SK-N-SH treated with all-trans-retinoic acid at 6 μM for 48 hours (cell line): ENCODE results near the gene CAV2.

Experiments used
- ATAC-seq: fragments of 200-7000 bp; cut with Tn5 transposase; 3 replicates; pipeline ENCODE4 v1.9.1; 2020; ENCODE audit warnings: mild to moderate bottlenecking, moderate library complexity
- BACH2 ChIP-seq: fragments of 250-450 bp; sonication (Bioruptor Pico); IDR thresholded peaks from 2 replicates; pipeline ENCODE4 v1.9.0; 2021; ENCODE audit warnings: mild to moderate bottlenecking, borderline replicate concordance
- CSDC2 ChIP-seq: fragments of 250-450 bp; sonication (Bioruptor Pico); IDR thresholded peaks from 2 replicates; pipeline ENCODE4 v1.5.0; 2020; ENCODE audit warnings: mild to moderate bottlenecking, moderate library complexity
- ESRRG ChIP-seq: fragments of 250-450 bp; sonication (Bioruptor Pico); IDR thresholded peaks from 2 replicates; pipeline ENCODE4 v1.6.1; 2021; ENCODE audit warnings: mild to moderate bottlenecking
- GLIS3 ChIP-seq: fragments of 250-450 bp; sonication (Bioruptor Pico); IDR thresholded peaks from 2 replicates; pipeline ENCODE4 v1.5.0; 2020; ENCODE audit warnings: mild to moderate bottlenecking, moderate library complexity
- ISL1 ChIP-seq: fragments of 250-450 bp; sonication (Bioruptor Pico); IDR thresholded peaks from 2 replicates; pipeline ENCODE4 v2.1.2; 2022; ENCODE audit warnings: mild to moderate bottlenecking, moderate library complexity
- OSR1 ChIP-seq: fragments of 250-450 bp; sonication (Bioruptor Pico); IDR thresholded peaks from 2 replicates; pipeline ENCODE4 v1.8.0; 2022; ENCODE audit warnings: moderate library complexity, mild to moderate bottlenecking, inconsistent platforms
- PPARA ChIP-seq: fragments of 250-450 bp; sonication (Bioruptor Pico); IDR thresholded peaks from 2 replicates; pipeline ENCODE4 v1.5.0; 2020; ENCODE audit warnings: mild to moderate bottlenecking, borderline replicate concordance
- RARB ChIP-seq: fragments of 250-450 bp; sonication (Bioruptor Pico); IDR thresholded peaks from 2 replicates; pipeline ENCODE4 v1.8.0; 2021; ENCODE audit warnings: mild to moderate bottlenecking, moderate library complexity
- SNAI2 ChIP-seq: fragments of 250-450 bp; sonication (Bioruptor Pico); IDR thresholded peaks from 2 replicates; pipeline ENCODE4 v1.5.0; 2020; ENCODE audit warnings: mild to moderate bottlenecking, moderate library complexity
- TCF4 ChIP-seq: fragments of 250-450 bp; sonication (Bioruptor Pico); IDR thresholded peaks from 2 replicates; pipeline ENCODE4 v1.8.0; 2021; ENCODE audit warnings: mild to moderate bottlenecking, moderate library complexity, borderline replicate concordance
- ZFP3 ChIP-seq: fragments of 250-450 bp; sonication (Bioruptor Pico); IDR thresholded peaks from 2 replicates; pipeline ENCODE4 v1.5.0; 2020; ENCODE audit warnings: mild to moderate bottlenecking, moderate library complexity
- ZFP30 ChIP-seq: fragments of 450-650 bp; formaldehyde crosslinking; IDR thresholded peaks from 2 replicates; pipeline ENCODE4 v1.5.0; 2022; ENCODE audit warnings: mild to moderate bottlenecking, moderate library complexity
- ZNF565 ChIP-seq: fragments of 450-650 bp; formaldehyde crosslinking; conservative IDR thresholded peaks from 2 replicates; pipeline ENCODE4 v1.5.0; 2020; ENCODE audit warnings: low read depth, mild to moderate bottlenecking, moderate library complexity
- ZNF70 ChIP-seq: fragments of 450-650 bp; formaldehyde crosslinking; IDR thresholded peaks from 2 replicates; pipeline ENCODE4 v1.5.0; 2020; ENCODE audit warnings: mild to moderate bottlenecking, moderate library complexity
- ZNF8 ChIP-seq: fragments of 450-650 bp; formaldehyde crosslinking; IDR thresholded peaks from 2 replicates; pipeline ENCODE4 v1.5.0; 2020; ENCODE audit warnings: mild to moderate bottlenecking, moderate library complexity
- TF ChIP-seq, protein P1 (sequence below): fragments of 250-450 bp; sonication (Bioruptor Pico); IDR thresholded peaks from 2 replicates; pipeline ENCODE4 v1.5.1; 2020; ENCODE audit warnings: low read depth, mild to moderate bottlenecking, moderate library complexity
- TF ChIP-seq, protein P2 (sequence below): fragments of 250-450 bp; sonication (Bioruptor Pico); IDR thresholded peaks from 2 replicates; pipeline ENCODE4 v1.5.0; 2020; ENCODE audit warnings: mild to moderate bottlenecking, moderate library complexity

The CAV2 gene

DNA sequence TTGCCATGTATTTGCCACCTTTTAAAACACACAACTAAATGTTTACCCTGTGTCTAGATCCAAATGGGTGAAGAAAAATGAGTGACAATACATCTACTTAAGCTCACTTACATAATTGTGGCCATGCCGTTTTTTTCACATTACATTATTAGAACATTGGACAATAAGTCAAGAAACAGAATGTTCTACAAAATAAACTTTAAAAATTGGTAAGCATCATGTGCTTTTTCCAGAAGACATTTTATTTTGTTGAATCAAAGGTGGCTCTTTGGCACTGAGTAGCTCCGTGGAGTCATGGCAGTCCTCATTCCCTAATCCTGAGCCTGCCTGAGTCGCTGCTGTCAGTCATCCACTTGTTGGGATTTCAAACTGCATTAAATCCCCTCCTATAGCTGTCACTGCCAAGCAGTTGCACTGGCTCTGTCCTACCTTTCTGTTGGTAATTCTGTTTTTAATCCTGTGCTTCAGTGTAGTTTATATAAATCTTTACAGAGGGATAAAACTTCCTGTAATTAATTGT lies 57.6 kb downstream of the CAV2 start:
- ATAC-seq, result no peak
- TF ChIP-seq, protein P1, sequence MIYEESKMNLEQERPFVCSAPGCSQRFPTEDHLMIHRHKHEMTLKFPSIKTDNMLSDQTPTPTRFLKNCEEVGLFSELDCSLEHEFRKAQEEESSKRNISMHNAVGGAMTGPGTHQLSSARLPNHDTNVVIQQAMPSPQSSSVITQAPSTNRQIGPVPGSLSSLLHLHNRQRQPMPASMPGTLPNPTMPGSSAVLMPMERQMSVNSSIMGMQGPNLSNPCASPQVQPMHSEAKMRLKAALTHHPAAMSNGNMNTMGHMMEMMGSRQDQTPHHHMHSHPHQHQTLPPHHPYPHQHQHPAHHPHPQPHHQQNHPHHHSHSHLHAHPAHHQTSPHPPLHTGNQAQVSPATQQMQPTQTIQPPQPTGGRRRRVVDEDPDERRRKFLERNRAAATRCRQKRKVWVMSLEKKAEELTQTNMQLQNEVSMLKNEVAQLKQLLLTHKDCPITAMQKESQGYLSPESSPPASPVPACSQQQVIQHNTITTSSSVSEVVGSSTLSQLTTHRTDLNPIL (CRISPR knock-in tag), result no peak
- TF ChIP-seq OSR1 (CRISPR knock-in tag), result no peak
- TF ChIP-seq CSDC2 (CRISPR knock-in tag), result no peak
- TF ChIP-seq ZFP30, result no peak
- TF ChIP-seq ZFP3 (CRISPR knock-in tag), result no peak
- TF ChIP-seq ESRRG (CRISPR knock-in tag), result no peak
- TF ChIP-seq TCF4 (CRISPR knock-in tag), result no peak
- no peak for TF ChIP-seq ISL1 (CRISPR knock-in tag)
- no peak for TF ChIP-seq RARB (CRISPR knock-in tag)

DNA sequence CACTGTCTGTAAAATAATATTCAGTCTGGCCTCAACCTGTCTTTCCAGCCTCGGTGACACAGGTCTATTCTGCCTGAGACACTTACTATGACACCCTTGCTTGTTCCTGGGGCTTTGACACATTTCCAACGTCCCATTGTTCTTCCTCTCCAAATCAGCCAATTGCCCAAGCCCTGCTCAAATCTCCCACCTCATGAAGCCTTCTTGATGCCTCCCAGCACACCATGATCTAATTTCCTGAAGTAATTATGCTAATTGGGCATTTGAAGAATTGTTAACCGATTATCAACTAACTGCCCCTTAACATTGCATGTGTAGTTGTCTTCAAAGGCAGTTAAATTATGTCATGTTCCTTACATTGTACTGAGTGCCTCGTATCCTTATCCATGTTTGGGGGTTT lies 58.4 kb downstream of the CAV2 start:
- no peak for TF ChIP-seq PPARA (CRISPR knock-in tag)
- TF ChIP-seq, protein P2, sequence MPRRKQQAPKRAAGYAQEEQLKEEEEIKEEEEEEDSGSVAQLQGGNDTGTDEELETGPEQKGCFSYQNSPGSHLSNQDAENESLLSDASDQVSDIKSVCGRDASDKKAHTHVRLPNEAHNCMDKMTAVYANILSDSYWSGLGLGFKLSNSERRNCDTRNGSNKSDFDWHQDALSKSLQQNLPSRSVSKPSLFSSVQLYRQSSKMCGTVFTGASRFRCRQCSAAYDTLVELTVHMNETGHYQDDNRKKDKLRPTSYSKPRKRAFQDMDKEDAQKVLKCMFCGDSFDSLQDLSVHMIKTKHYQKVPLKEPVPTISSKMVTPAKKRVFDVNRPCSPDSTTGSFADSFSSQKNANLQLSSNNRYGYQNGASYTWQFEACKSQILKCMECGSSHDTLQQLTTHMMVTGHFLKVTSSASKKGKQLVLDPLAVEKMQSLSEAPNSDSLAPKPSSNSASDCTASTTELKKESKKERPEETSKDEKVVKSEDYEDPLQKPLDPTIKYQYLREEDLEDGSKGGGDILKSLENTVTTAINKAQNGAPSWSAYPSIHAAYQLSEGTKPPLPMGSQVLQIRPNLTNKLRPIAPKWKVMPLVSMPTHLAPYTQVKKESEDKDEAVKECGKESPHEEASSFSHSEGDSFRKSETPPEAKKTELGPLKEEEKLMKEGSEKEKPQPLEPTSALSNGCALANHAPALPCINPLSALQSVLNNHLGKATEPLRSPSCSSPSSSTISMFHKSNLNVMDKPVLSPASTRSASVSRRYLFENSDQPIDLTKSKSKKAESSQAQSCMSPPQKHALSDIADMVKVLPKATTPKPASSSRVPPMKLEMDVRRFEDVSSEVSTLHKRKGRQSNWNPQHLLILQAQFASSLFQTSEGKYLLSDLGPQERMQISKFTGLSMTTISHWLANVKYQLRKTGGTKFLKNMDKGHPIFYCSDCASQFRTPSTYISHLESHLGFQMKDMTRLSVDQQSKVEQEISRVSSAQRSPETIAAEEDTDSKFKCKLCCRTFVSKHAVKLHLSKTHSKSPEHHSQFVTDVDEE, result no peak
- no peak for TF ChIP-seq BACH2 (CRISPR knock-in tag)
- no peak for TF ChIP-seq ISL1 (CRISPR knock-in tag)
- TF ChIP-seq ZNF8 (CRISPR knock-in tag), result no peak
- TF ChIP-seq CSDC2 (CRISPR knock-in tag), result no peak
- TF ChIP-seq, protein P1 (CRISPR knock-in tag), result no peak
- TF ChIP-seq OSR1 (CRISPR knock-in tag), result no peak
- no peak for TF ChIP-seq ZNF70
- TF ChIP-seq ZFP30, result no peak
- TF ChIP-seq ZNF565, result no peak
- TF ChIP-seq GLIS3 (CRISPR knock-in tag), result no peak
- no peak for TF ChIP-seq SNAI2 (CRISPR knock-in tag)

More for the DNA sequence above, 58.4 kb downstream of the CAV2 start:
- ATAC-seq, result no peak
